Psoas muscle (tissue), 8 donors: ENCODE measurements around the gene PIAS4. TPM values are rescaled to one million over a fixed set of nuclear protein-coding genes. Genes with fewer than 3 reads are reported as not detected.
A peak's percentile ranks its signal among the peaks of the same experiment; 100 is the strongest.

Experiments used
- ATAC-seq, 4 donors: fragments of 200-7000 bp; cut with Tn5 transposase; one replicate each; pipeline ENCODE4 v1.9.1; 2020; ENCODE audit warnings: moderate library complexity in 3 of 4, mild to moderate bottlenecking in 2 of 4
- DNase-seq, 2 donors: peaks; one replicate each; pipeline ENCODE4 v3.0.0-alpha.2; 2020
- H3K27ac ChIP-seq: fragments of 200-600 bp; one replicate; pipeline ENCODE4 v1.8.0; 2022
- H3K27me3 ChIP-seq, 3 donors: fragments of 200-600 bp in 1 of 3; one replicate each; pipeline versions ENCODE4 v1.6.1 to v1.8.0; 2013 to 2022; ENCODE audit warnings: low read length in 2 of 3, mild to moderate bottlenecking in 2 of 3, moderate library complexity in 1 of 3; ENCODE audit not compliant: insufficient read depth in 3 of 3
- H3K36me3 ChIP-seq, 2 donors: fragments of 200-600 bp in 1 of 2; one replicate each; pipeline versions ENCODE4 v1.6.1 to v1.8.0; 2013 to 2022; ENCODE audit warnings: low read depth in 1 of 2, mild to moderate bottlenecking in 1 of 2, moderate library complexity in 1 of 2; ENCODE audit not compliant: insufficient read depth in 1 of 2
- H3K4me1 ChIP-seq: fragments of 200-600 bp; one replicate; pipeline ENCODE4 v1.8.0; 2022
- H3K4me3 ChIP-seq: fragments of 200-600 bp; one replicate; pipeline ENCODE4 v1.8.0; 2022; ENCODE audit warnings: mild to moderate bottlenecking
- H3K9me3 ChIP-seq: fragments of 200-600 bp; one replicate; pipeline ENCODE4 v1.8.0; 2022
- CTCF ChIP-seq: fragments of 200-600 bp; IDR thresholded peaks from one replicate; pipeline ENCODE4 v1.8.0; 2022; ENCODE audit warnings: antibody characterized with exemption
- WGBS, 3 donors: extraction: QIAGEN DNeasy Blood & Tissue Kit; methylation state at CpG; one replicate each; pipeline versions ENCODE4 v1.1.6 to v1.1.7; 2013; 5-methylcytosine and 5-hydroxymethylcytosine counted together
- intact Hi-C, 2 donors: fragments of 100-400 bp; cut with DNase I; formaldehyde crosslinking; loops; one replicate each; pipeline versions ENCODE4 v1.11.0 to v1.14.2; 2022
- polyA plus RNA-seq, 3 donors: library from polyadenylated mRNA; stranded (reverse); fragments of 200-250 nt; gene quantifications; one replicate each; pipeline ENCODE4 v1.2.3, GENCODE V29; 2013
- total RNA-seq, 4 donors: library from RNA; stranded (reverse); fragmentation: NEBNext Ultra II Directional in 2 of 4; extraction: Animal tissue kit (Norgen Biotek cat#: 25700) in 2 of 4; gene quantifications; one replicate each; pipeline versions ENCODE4 v1.2.1 to v1.2.4, GENCODE V29; 2021 to 2023
- donor health status: healthy with polysubstance abuse.
- donor health status: DM: no; HTN: no; CAD: no; lungs with moderate emphysema.
- donor health status: Bipolar disorder and iron deficiency.
- donor health status: healthy.
- donor health status: DM: yes; HTN: yes; CAD: no.
- donor health status: DM: no; HTN: no; CAD: no.
- donor health status: DM: no; HTN: no; CAD: no.
- donor health status: DM: yes; HTN: yes; CAD: no.

Gene PIAS4
- total and polyA plus RNA-seq, 7 donors, result 12.7 to 27.2 (median 15.1) TPM

- H3K27me3 ChIP-seq, result no peaks in the 10 kb centered on the region
- ATAC-seq (peak in 2 of 4 donors; percentile 29 to 47), DNase-seq (no peak)
- WGBS, 3 donors, result 60 to 62% (median 60%) methylated on average over 27 of the region's 27 CpGs
- peak overlapping the region; percentile 34 for H3K4me3 ChIP-seq
- intact Hi-C loops, result loop anchor here in 1 of 2 donors (5.0 kb wide), 1 partner anchor 35 kb away; no protein-coding TSS in a partner anchor
- TF ChIP-seq CTCF, result no peak
- peaks cover 73% of the 10 kb centered on the region for H3K4me1 ChIP-seq
- H3K36me3 ChIP-seq, result peaks cover 5 to 21% of the 10 kb centered on the region in 2 donors
- peak overlapping the region; percentile 78 for H3K27ac ChIP-seq
- no peaks in the 10 kb centered on the region for H3K9me3 ChIP-seq
Observed at GRCh38 chr19:4012092-4012974, 4.8 kb downstream of the PIAS4 start.

GRCh38 chr19:4012975-4013634 is 5.6 kb downstream of the PIAS4 start:
- TF ChIP-seq CTCF, result no peak
- ATAC-seq, result no peak
- peak overlapping the region; percentile 78 for H3K27ac ChIP-seq
- no peak overlapping the region for H3K4me3 ChIP-seq
- peaks cover 5 to 23% of the 10 kb centered on the region in 2 donors for H3K36me3 ChIP-seq
- WGBS, 3 donors, result 94 to 95% (median 95%) methylated on average over 33 of the region's 33 CpGs
- intact Hi-C loops, result loop anchor here in 1 of 2 donors (5.0 kb wide), 1 partner anchor 34 kb away; no protein-coding TSS in a partner anchor
- DNase-seq, result no peak
- no peaks in the 10 kb centered on the region for H3K9me3 ChIP-seq
- H3K27me3 ChIP-seq, result no peaks in the 10 kb centered on the region
- peaks cover 75% of the 10 kb centered on the region for H3K4me1 ChIP-seq

- H3K36me3 ChIP-seq, result peaks cover 5 to 30% of the 10 kb centered on the region in 2 donors
Observed at GRCh38 chr19:4013886-4014540, 6.5 kb downstream of the PIAS4 start.

More at GRCh38 chr19:4013886-4014540, 6.5 kb downstream of the PIAS4 start:
- Histone ChIP-seq H3K9me3 (no peaks in the 10 kb centered on the region), H3K27ac (peak overlapping the region; percentile 64), H3K27me3 (no peaks in the 10 kb centered on the region), H3K4me3 (peak overlapping the region; percentile 54), H3K4me1 (peaks cover 71% of the 10 kb centered on the region)
- ATAC-seq, result peak in 1 of 4 donors; percentile 7
- 74 to 90% (median 81%) methylated on average over 19 to 20 of the region's 20 CpGs for WGBS, 3 donors
- no peak for TF ChIP-seq CTCF
- no peak for DNase-seq
- intact Hi-C loops, result loop anchor here in 1 of 2 donors (5.0 kb wide), 1 partner anchor 33 kb away; no protein-coding TSS in a partner anchor
